ENCODE data around the gene IL20RB.

The IL20RB gene

DNA sequence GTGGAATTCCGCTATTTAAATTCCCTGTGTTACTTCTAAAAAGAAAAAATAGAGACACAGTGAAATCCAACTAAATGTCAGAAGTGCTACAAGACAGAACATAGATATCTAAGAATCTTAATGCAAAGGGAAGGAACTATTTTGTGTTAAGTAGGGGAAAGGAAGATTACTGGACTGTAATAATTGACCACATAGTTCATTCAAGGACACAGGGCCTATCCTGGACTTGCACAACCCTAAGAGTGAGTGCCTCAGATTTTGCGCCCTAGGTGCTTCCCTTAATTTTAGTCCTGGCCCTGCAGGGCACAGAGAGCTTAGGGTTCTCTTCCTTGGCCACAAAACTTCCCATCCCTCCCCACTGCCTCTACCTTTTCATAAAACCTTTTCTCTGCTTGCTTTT, 3.5 kb upstream of the IL20RB start:
- no peak overlapping the region for H3K4me3 ChIP-seq (ENCODE audit: low read depth, low read length)
- TF ChIP-seq, protein P1, sequence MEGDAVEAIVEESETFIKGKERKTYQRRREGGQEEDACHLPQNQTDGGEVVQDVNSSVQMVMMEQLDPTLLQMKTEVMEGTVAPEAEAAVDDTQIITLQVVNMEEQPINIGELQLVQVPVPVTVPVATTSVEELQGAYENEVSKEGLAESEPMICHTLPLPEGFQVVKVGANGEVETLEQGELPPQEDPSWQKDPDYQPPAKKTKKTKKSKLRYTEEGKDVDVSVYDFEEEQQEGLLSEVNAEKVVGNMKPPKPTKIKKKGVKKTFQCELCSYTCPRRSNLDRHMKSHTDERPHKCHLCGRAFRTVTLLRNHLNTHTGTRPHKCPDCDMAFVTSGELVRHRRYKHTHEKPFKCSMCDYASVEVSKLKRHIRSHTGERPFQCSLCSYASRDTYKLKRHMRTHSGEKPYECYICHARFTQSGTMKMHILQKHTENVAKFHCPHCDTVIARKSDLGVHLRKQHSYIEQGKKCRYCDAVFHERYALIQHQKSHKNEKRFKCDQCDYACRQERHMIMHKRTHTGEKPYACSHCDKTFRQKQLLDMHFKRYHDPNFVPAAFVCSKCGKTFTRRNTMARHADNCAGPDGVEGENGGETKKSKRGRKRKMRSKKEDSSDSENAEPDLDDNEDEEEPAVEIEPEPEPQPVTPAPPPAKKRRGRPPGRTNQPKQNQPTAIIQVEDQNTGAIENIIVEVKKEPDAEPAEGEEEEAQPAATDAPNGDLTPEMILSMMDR (IDR thresholded peaks at IDR 0.05; ENCODE audit: borderline replicate concordance, insufficient read depth, low read depth, low read length) = no peak

- no peak overlapping the region for H3K4me3 ChIP-seq (ENCODE audit: low read depth, low read length)
- TF ChIP-seq, protein P1 (IDR thresholded peaks at IDR 0.05; ENCODE audit: borderline replicate concordance, insufficient read depth, low read depth, low read length) = no peak
Observed at GRCh38 chr3:136954980-136955780, 2.6 kb upstream of the IL20RB start.

GRCh38 chr3:136955813-136956212, 2.0 kb upstream of the IL20RB start:
- H3K4me3 ChIP-seq (ENCODE audit: low read depth, low read length) = no peak overlapping the region
- TF ChIP-seq, protein P1 (IDR thresholded peaks at IDR 0.05; ENCODE audit: borderline replicate concordance, insufficient read depth, low read depth, low read length) = no peak

- TF ChIP-seq, protein P1 (IDR thresholded peaks at IDR 0.05; ENCODE audit: borderline replicate concordance, insufficient read depth, low read depth, low read length) = no peak
- no peak overlapping the region for H3K4me3 ChIP-seq (ENCODE audit: low read depth, low read length)
Observed at GRCh38 chr3:136956971-136957370, 812 bp upstream of the IL20RB start.

- TF ChIP-seq, protein P1 (IDR thresholded peaks at IDR 0.05; ENCODE audit: borderline replicate concordance, insufficient read depth, low read depth, low read length) = no peak
- H3K4me3 ChIP-seq (ENCODE audit: low read depth, low read length) = no peak overlapping the region
Observed at GRCh38 chr3:136958939-136959338, 1.2 kb downstream of the IL20RB start.

- TF ChIP-seq, protein P1 (IDR thresholded peaks at IDR 0.05; ENCODE audit: borderline replicate concordance, insufficient read depth, low read depth, low read length) = no peak
- no peak overlapping the region for H3K4me3 ChIP-seq (ENCODE audit: low read depth, low read length)
Observed at GRCh38 chr3:136959599-136959998, 1.8 kb downstream of the IL20RB start.
